HG03565 (cell line): ENCODE results near the gene SPSB4.
"Not testable (repeated sequence)": the region's sequence is repeated elsewhere in the genome, so short reads cannot be mapped to it uniquely, and the experiment has no call there.

Experiments used
- ATAC-seq: cut with Tn5 transposase; IDR thresholded peaks from one replicate; pipeline ENCODE4 v1.9.1; 2021; ENCODE audit warnings: mild to moderate bottlenecking, moderate library complexity; ENCODE audit not compliant: unreplicated experiment

SPSB4 gene

DNA sequence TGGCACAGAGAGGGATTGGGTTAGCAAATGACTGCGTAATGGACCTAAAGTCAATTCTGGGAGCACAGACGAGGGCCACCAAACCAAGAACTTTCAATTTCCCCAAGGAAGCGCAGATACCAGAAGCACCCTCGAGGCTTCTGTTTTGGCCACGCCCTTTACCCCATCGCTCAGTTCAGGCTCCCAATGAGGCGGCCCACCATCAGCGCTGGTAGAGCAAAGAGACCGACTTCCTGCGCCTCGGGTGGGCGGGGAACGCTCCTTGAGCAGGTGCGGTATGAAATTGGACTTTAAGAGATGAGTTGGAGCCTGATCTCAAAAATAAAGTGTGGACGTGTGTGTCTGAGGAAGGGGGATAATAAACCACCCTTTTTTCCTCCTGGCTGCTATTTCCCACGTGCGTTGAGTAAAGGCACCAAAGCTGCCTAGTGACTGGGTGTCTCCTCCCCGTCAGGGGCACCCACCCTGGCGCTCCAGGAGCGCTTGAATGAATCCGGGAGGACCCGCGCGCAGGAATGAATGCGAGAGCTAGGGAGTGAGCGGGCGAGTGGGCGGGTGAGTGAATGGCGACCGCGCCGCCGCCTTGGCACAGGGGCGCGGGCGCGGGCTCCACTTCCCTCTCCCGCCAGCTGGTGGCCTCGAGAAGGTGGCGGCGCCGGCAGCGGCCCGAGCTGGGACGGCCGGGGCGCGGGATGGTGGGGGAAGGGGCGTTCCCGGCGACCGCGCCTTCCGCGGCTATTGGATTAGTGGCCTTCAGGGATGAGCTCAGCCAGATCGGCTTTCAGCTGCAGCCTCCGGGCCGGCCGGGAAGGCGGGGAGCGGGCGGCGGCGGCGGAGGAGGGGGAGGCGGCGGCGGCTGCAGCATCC is at the start of gene SPSB4:
Gene SPSB4 (plus strand): TSS at position 772 of the 867 bp plus-strand sequence. CDS start 14,758 bp downstream, outside the sequence.
- no peak for ATAC-seq

DNA sequence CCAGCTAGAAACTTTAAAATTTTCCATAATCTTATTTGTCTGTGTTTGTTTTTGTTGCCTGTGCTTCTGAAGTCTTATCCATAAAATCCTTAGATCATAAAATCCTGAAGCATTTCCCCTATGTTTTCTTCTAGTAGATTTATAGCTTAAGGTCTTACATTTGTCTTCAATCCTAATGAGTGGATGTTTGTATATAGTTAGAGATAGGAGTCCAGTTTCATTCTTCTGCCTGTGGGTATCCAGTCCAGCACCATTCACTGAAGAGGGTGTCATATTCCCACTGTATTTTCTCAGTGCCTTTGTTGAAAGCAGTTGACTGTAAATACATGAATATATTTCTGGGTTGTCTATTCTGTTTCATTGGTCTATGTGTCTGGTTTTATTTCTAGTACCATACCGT is 44.8 kb upstream of the SPSB4 start:
- ATAC-seq, result no peak

DNA sequence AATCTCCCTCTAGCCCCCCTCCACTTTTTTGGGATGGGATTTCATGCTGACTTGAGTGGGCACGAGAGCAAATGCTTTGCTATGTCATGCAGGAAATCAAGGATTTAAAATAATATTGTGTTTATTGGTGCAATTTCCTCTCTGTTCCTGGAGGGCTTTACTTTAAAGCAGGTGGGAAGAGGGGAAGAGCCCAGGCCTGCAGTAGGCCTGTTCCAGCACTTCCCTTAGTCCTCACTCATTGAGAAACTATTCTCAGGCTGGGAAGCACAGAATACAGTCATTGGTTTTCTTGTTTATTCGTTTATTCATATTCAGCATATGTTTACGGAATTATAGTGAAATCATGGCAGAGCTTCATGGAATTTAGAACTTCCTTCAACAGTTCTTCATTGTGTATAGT is 41.7 kb upstream of the SPSB4 start:
- ATAC-seq, result no peak

DNA sequence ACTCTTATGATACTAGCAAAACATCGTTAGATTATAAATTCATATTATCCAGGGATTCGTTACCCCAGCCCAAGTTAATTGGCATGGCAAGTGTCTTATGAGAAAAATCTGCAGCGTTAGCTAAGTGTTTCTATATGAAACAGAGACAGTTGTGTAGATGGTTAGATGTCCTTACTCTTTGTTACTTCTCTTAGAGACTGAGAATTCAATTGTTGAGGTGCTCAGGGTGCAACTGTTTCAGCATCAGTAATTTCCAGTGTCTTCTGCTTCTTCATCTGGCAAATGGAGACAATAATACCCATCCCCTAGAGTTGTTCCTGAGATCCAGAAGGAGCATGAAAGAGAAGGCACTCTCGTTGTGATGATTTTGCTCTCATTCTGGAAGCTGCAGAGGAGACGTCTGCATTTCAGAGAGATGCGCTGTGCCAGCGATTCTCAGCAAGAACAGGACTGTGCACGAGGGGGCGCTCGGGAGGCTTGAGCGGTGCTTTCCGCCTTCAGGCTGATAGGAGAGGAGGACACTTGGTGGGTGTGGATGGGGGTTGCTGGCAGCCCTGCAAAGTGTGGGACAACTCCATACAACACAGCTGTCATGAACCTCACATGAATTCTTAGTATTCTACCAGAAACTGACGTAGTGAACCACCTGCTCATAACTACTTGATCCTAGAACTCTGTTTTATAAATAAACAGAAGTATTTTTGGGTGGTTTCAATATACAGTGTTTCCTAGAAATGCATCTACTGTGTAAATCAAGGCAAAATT is 39.7 kb upstream of the SPSB4 start:
- ATAC-seq, result peak; percentile 59

DNA sequence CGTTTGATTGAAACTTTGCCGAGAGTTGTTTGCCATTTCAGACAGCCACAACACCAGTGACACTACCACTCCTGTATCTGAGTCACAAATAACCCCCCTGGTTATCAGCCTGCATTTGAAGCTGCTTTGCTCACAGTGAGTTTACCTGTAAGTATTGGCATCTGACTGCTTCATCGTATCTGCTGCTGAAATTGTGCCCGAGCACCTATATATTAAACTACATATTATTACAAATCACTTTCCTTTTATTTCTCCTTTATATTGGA is 39.2 kb upstream of the SPSB4 start:
- ATAC-seq, result no peak

DNA sequence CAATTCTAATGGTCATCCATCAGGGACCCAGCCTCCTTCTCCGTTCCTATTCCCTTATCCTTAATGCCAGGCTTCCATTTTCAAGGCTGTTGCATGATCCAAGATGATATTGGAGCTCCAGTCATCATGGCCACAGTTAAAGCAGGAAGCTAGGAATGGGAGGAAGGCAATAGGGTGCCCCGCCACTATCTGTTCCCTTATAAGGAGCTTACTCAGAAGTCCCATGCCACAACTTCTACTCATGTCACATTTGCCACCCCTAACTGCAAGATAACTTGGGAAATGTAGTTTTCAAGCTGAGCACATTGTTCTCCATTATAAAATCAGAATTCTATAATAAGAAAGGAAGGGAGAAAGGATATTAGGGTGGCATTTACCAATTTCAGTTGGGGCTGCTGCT is 38.6 kb upstream of the SPSB4 start:
- no peak for ATAC-seq

DNA sequence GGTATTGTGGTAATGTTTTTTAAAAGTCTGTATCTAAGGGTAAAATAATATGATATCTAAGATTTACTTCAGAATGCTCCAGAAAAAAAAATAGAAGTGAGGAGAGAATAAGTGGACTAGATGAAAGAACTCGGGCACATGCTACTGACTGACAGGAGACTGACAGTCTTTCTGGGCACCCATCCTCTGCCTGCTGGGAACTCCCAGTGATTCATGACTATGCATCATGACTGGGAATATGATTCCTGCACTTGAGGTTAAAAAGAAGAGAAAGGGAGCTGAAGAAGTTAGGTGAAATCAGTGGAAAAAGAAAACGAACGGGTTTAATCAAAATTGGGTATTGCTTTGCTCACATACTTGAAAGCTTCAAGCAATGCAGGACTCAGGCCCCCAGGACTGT is 35.7 kb upstream of the SPSB4 start:
- ATAC-seq, result no peak

DNA sequence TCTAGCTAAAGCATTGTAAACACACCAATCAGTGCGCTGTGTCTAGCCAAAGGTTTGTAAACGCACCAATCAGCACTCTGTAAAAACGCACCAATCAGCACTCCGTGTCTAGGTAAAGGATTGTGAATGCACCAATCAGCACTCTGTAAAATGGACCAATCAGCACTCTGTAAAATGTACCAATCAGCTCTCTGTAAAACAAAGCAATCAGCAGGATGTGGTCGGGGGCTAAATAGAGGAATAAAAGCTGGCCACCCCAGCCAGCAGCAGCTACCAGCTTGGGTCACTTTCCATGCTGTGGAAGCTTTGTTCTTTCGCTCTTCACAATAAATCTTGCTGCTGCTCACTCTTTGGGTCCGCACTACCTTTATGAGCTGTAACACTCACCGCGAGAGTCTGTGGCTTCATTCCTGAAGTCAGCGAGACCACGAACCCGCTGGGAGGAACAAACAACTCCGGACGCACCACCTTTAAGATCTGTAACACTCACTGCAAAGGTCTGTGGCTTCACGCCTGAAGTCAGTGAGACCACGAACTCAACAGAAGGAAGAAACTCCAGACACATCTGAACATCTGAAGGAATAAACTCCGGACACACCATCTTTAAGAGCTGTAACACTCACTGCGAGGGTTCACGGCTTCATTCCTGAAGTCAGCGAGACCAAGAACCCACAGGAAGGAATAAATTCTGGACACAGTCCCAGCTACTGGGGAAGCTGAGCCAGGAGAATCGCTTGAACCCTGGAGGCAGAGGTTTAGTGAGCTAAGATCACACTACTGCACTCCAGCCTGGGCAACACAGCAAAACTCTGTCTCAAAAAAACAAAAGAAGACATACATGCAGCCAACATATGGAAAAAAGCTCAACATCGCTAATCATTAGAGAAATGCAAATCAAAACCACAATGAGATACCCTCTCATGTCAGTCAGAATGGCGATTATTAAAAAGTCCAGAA is 33.5 kb upstream of the SPSB4 start:
- not testable (repeated sequence) for ATAC-seq

DNA sequence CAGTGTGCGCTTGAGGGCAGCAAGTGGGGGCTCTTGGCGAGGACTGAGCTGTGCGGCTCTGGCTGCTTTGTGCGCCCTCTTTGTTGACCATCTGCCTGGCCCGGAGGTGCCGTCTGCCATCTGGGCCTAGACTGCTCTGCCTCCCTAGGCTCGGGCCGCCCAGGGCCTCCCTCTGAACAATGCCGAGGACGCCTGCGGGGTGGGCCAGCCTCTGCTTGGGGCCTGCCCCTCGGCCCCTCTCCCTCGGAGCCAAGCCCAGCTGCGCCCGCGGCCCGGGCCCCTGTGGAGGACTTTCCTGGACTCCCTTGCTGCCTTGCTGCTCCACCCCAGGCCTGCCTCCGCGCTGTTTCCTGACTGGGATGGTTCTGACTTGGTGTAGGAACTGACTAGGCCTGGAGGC is 31.9 kb upstream of the SPSB4 start:
- no peak for ATAC-seq

DNA sequence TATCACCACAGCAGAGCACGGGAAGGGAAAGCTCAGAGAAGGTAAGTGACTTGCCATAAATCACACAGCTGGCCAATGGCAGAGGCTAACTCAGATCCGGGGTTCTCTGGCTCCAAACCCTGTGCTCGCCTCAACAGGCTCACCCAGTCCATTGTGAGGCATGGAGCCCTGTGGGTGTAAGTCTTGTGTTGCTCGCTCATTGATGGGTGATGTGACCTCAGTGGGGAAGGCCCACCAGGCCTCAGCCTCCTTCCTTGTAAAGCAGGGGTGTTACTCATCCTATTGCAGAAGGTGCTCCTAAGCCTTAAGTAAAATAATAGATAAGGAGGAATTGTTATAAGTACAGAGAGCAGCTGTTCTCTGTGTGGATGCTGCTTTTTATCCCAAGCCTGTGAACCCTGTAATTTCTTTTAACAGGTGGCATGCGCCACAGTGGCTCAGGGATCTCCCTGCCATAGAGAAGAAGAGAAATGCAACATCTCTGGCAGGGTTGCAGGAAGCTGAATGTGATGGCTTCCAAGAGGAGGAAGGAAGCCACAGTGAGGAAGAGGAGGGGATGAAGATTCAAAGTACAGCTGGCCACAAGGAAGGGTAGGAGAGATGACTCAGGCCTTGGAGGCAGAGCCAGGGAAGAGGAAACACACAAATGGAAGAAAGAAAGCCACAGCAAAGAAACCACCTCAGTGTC is 30.9 kb upstream of the SPSB4 start:
- ATAC-seq, result no peak

DNA sequence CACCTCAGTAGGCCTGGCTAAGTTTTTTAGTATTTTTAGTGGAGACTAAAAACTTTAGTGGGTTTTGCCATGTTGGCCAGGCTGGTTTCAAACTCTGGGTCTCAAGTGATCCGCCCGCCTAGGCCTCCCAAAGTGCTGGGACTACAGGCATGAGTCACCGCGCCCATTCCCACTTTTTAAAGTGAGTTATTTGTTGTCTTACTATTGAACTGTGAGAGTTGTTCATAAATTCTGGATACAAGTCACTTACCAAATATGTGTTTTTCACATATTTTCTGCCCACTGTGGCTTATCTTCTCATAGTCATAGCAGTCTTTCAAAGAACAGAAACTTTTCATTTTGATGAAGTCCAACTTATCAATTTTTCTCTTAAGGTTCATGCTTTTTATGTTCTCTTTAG is 29.9 kb upstream of the SPSB4 start:
- no peak for ATAC-seq

DNA sequence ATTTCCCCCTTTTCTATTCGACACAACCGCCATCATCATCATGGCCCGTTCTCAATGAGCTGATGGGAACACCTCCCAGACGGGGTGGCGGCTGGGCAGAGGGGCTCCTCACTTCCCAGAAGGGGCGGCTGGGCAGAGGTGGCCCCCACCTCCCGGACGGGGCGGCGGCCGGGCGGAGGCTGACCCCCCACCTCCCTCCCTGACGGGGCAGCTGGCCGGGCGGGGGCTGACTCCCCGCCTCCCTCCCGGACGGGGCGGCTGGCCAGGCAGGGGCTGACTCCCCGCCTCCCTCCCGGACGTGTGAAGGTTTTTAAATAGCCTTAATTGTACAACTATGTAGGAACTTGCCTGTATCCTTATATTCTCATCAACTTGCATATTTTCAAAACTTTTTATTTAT is 20.9 kb upstream of the SPSB4 start:
- no peak for ATAC-seq

DNA sequence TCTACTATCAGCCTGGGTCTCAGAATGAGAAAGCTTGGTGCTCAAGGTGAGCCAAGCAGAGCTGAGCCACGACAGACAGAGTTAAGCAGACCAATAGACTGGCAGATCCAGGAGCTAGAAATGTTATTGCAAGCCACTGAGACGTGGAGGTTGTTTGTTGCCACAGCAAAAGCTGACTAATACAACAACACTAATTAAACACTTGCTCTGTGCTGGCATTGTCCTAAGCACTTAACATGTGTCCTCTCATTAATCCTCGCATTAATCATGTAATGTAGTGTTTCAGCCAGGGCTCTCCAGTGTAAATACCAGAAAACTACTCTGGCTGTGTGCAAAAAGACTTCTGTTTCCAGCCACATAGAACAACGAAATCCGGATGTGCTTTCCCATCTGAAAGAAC is 11.6 kb upstream of the SPSB4 start:
- no peak for ATAC-seq

DNA sequence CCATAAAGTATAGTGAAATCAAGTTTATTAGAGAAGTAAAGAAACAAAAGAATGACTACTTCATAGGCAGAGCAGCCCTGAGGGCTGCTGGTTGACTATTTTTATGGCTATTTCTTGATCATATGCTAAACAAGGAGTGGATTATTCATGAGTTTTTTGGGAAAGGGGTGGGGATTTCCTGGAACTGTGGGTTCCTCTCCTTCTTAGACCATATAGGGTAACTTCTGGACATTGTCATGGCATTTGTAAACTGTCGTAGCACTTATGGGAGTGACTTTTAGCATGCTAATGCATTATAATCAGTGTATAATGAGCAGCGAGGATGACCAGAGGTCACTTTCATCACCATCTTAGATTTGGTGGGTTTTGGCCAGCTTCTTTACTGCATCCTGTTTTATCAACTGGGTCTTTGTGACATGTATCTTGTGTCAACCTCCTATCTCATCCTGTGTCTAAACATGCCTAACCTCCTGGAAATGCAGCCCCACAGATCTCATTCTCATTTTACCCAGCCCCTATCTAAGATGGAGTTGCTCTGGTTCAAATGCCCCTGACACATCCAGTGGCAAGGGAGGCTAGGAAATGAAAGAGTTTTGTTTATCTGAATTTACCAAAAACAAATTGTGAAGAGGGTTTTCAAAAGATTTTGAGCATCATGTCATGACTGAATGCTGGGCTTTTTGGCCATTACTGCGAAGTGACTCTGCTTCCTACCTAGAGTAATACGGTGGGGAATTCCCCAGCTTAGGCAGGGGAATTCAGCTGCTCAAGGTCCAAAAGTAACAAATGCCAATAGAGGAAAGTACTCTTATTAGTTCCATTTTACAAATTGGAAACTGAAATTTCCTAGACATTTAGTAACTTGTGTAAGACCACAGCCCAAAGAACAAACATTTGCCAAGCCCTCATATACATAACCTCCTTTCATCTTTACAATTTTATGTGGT is 6.2 kb upstream of the SPSB4 start:
- ATAC-seq, result no peak

DNA sequence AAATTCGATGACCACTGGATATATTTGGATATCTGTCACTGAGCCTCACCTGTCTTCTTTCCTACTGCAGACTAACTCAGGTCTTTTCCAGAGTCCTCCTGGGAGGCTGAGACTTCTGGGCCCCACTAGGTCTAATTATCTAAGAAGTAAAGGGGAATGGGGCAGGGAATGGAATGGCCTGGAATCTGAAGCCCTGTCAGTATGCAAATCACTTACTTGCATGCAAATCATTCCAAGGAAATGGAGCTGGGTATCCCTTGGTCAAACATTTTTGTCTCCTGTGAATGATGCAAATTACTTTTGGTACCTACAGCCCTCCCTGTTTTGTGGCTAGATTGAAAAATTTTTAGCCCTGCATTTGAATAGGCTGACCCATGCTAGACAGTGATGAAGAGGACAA is 5.3 kb upstream of the SPSB4 start:
- no peak for ATAC-seq

DNA sequence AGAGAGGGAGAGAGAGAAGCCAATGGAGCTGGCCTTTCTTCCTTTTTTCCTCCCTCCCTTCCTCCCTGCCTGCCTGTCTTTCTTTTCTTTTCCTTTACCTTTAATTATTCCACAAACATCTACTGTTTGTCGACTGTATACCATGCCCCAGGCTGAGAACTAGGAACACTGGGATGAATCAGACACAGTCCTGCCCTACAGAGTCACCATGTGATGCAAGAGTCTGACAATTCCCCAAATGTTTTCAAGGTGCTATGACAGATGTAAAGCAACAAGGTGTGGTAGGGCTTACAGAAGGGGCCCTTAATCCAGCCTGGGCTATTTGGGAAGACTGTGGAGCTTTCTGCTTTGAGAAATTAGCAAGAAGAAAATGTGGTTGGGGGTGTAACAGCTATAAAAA is 4.0 kb upstream of the SPSB4 start:
- ATAC-seq, result no peak

DNA sequence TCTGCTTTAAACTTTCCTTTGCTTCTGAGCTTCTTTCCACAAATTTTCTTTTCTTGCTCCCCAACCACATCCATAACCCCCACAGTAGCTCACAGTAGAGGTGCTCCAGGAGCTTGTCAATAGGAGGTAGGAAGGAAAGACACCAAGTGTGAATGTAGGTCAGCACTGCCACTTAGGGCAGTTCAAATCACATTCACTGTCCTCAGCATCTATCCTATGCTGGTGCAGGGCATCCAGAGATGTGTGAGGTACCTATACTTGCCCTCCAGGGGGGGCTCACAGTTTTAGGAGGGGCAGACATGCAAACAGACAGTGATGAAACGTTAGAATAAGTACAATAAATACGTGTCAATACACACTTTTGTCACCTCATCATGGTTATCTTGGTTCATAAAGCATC is 1.5 kb upstream of the SPSB4 start:
- ATAC-seq, result no peak

DNA sequence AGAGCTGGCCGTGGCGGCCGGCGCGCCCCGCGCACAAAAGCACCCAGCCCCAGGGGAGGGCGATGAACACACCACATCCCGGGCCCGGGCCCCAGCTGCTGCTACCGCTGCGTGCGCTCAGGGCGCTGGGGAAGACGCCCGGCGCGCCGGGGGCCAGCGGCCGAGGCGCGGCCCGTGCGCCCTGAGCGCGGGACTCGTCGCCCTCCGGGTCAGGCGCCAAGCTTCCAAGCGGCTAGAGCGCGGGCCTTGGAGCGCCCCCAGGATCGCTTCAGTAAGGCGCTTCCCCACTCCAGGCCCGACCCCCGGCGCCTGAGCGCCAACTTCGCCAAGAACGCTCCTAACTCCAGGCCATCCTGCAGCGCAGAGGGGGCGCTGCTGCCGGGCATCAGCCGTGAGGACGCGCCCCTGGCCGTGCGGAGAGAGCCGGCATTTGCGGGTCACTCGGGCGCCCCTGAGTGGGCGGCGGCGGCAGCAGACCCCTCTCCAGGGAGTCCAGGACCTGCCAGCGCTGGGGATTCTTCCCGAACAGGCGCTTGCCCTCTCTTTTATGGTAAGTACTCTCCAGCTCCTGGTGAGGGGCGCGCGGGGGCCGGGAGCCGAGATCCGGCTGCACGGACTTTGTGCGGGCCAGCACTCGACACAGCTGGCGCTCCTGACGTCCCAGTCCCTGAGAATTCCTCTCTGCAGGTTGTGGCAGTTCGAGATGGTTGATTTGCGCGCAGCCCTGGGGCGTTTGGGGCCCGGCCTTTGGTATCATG is 475 bp downstream of the SPSB4 start:
- ATAC-seq, result no peak
